A549 (cell line): ENCODE measurements around the gene AP1M1. TPM values are rescaled to one million over a fixed set of nuclear protein-coding genes. Genes with fewer than 3 reads are reported as not detected.

Experiments
- ATAC-seq, 2 experiments: fragments of 200-7000 bp in 1 of 2; fragments of >200 bp in 1 of 2; cut with Nextera tagmentation in 1 of 2; cut with Tn5 transposase in 1 of 2; 3 replicates each; pipeline versions ENCODE4 v1.8.0 to v1.9.1; 2018 to 2020; ENCODE audit warnings: mild to moderate bottlenecking in 1 of 2, moderate library complexity in 1 of 2
- CTCF ChIA-PET: fragments of 300-600 bp; sonication (Branson Sonifier 250); formaldehyde crosslinking; extraction: SDS; loops from one replicate; lab custom pipeline; 2021; ENCODE audit warnings: antibody characterized with exemption, inconsistent platforms; lab: Yijun Ruan, JAX
- POLR2A ChIA-PET: fragments of 350-600 bp; formaldehyde crosslinking; extraction: SDS; loops from one replicate; lab custom pipeline; 2021; ENCODE audit warnings: antibody characterized with exemption, inconsistent platforms; lab: Yijun Ruan, JAX
- DNase-seq, 2 experiments: peaks; one replicate each; pipeline versions ENCODE4 v3.0.0 to v3.0.0-alpha.2; 2011 to 2016; ENCODE audit warnings: low read depth in 1 of 2, low spot score in 1 of 2
- FAIRE-seq: peaks from 2 replicates; lab custom pipeline; 2011; peaks lifted over from hg19 to GRCh38; lab: Jason Lieb, UNC
- H3K27ac ChIP-seq, 2 experiments: fragments of >200 bp; sonication (Bioruptor Twin); formaldehyde crosslinking; 3 replicates each; pipeline ENCODE4 v1.5.1; 2016 to 2017
- H3K4me1 ChIP-seq: fragments of >200 bp; sonication (Bioruptor Twin); formaldehyde crosslinking; 3 replicates; pipeline ENCODE4 v1.6.1; 2016
- H3K4me2 ChIP-seq: fragments of >200 bp; sonication (Bioruptor Twin); formaldehyde crosslinking; 3 replicates; pipeline ENCODE4 v1.6.1; 2016
- H3K4me3 ChIP-seq: fragments of >200 bp; sonication (Bioruptor Twin); formaldehyde crosslinking; 3 replicates; pipeline ENCODE4 v1.5.1; 2016
- H3K9me3 ChIP-seq: fragments of >200 bp; sonication (Bioruptor Twin); formaldehyde crosslinking; 3 replicates; pipeline ENCODE4 v1.6.1; 2016
- CBX2 ChIP-seq: fragments of 200-600 bp; sonication (generic); IDR thresholded peaks from 2 replicates; pipeline ENCODE4 v1.6.1; 2016; ENCODE audit warnings: low read depth, mild to moderate bottlenecking, borderline replicate concordance
- EHMT2 ChIP-seq: fragments of 200-600 bp; sonication (generic); IDR thresholded peaks from 2 replicates; pipeline ENCODE4 v1.6.1; 2016; ENCODE audit warnings: antibody characterized with exemption, low read depth, mild to moderate bottlenecking, moderate library complexity
- ESRRA ChIP-seq: fragments of 150-350 bp; IDR thresholded peaks from 2 replicates; pipeline ENCODE4 v1.6.1; 2014; ENCODE audit warnings: mild to moderate bottlenecking, low read length, borderline replicate concordance
- GATA3 ChIP-seq: IDR thresholded peaks from 2 replicates; pipeline ENCODE4 v1.6.1; 2012; ENCODE audit warnings: borderline replicate concordance
- HEYL ChIP-seq: fragments of 250-450 bp; sonication (Bioruptor Pico); IDR thresholded peaks from 2 replicates; pipeline ENCODE4 v1.8.0; 2021; ENCODE audit warnings: mild to moderate bottlenecking, moderate library complexity
- KDM1A ChIP-seq: fragments of 200-600 bp; sonication (generic); IDR thresholded peaks from 2 replicates; pipeline ENCODE4 v1.6.1; 2016; ENCODE audit warnings: low read depth, mild to moderate bottlenecking
- POLR2AphosphoS2 ChIP-seq: conservative IDR thresholded peaks from 2 replicates; pipeline ENCODE4 v1.6.1; 2012; ENCODE audit warnings: low read length, improper control_type of control experiment, inconsistent platforms
- SREBF2 ChIP-seq: fragments of 450-650 bp; IDR thresholded peaks from 2 replicates; pipeline ENCODE4 v1.6.1; 2014; ENCODE audit warnings: mild to moderate bottlenecking, moderate library complexity
- ZFP36 ChIP-seq: fragments of 450-650 bp; IDR thresholded peaks from 2 replicates; pipeline ENCODE4 v1.6.1; 2014; ENCODE audit warnings: borderline replicate concordance; ENCODE audit not compliant: partially characterized antibody
- WGBS: methylation state at CpG from one replicate; pipeline ENCODE4 v1.1.6; 2017; ENCODE audit errors: missing lambda C conversion rate; 5-methylcytosine and 5-hydroxymethylcytosine counted together
- polyA plus RNA-seq, 4 experiments: library from polyadenylated mRNA; depleted of rRNA in 3 of 4; stranded (reverse); fragments of >200 nt; fragmentation: RNase III in 1 of 4; extraction: RNeasy Plus Mini Kit Qiagen cat#74134 plus additional on column Dnase treatment in 1 of 4; gene quantifications; 2 replicates in 3 of 4; 3 replicates in 1 of 4; pipeline ENCODE4 v1.2.3, GENCODE V29; 2011 to 2017
- TF ChIP-seq, protein P1 (sequence below): fragments of >200 bp; sonication (Bioruptor Twin); formaldehyde crosslinking; IDR thresholded peaks from 2 replicates; pipeline ENCODE4 v1.6.1; 2016
- TF ChIP-seq, protein P2 (sequence below): fragments of >200 bp; sonication (Bioruptor Twin); formaldehyde crosslinking; IDR thresholded peaks from 3 replicates; pipeline ENCODE4 v1.6.1; 2016

The AP1M1 gene
- polyA plus RNA-seq, 2 of the 4 experiments (the other 2 are of a cell fraction) = 42.5 to 63.0 TPM

DNA sequence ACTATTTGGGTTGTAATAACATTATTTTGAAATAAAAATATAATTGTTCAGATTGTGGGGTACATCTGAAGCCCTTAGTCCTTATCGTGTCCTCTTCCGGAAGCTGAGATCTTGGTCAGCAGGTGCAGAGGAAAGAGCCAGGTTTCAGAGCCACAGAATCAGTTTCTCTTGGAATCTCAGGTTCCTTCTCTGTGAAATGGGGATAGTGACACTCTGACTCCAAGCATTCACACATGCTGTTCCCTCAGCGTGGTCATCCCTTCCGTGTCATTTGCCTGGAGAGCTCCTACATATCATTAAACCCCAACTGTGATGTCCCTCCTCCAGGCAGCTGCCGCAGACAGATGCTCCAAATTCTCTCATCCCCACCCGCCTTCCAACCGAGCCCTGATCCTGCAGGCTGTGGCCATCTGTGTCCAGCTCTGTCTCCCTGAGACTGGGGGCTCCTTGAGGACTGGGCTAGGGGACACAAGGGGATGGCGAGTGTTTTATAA, 59.8 kb downstream of the AP1M1 start:
- ATAC-seq (no peak), FAIRE-seq (no peak), DNase-seq (no peak)
- Histone ChIP-seq H3K4me2 (no peak overlapping the region), H3K27ac (no peak overlapping the region), H3K4me3 (no peak overlapping the region), H3K9me3 (no peaks in the 10 kb centered on the region), H3K4me1 (peaks cover 11% of the 10 kb centered on the region)
- no peak for TF ChIP-seq POLR2AphosphoS2
- TF ChIP-seq, protein P1, sequence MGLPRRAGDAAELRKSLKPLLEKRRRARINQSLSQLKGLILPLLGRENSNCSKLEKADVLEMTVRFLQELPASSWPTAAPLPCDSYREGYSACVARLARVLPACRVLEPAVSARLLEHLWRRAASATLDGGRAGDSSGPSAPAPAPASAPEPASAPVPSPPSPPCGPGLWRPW = no peak
- TF ChIP-seq GATA3 = no peak
- WGBS = 88% methylated on average over 8 of the region's 8 CpGs
- CTCF ChIA-PET = interaction anchor here (0.7 to 2.2 kb wide), 3 partner anchors 10 to 129 kb away, joined by 4 to 15 read pairs (median 5); no protein-coding TSS in a partner anchor
- POLR2A ChIA-PET = no interaction called here

DNA sequence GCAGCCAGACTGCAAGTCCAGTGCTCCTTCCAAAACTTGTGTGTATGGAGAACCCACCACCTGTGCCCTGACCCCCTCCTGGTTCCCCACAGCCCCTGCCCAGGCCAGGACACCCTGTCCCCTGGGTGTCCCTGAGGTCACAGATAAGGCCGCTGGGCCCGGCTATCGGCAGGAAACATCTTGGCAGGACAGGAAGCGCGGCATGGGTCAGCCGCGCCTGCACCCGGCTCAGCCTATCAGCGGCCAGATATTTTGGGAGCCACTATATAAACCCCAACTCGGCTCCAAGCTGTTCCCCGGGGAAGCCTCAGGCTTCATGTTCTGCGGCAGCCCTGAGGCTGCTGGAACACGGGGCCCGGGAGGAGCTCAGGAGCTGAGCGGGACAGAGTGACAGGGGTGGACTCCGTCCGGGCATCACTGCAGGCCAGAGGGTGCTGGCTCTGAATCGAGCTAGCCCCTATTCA, 60.8 kb downstream of the AP1M1 start:
- no peak for FAIRE-seq
- POLR2A ChIA-PET = no interaction called here
- no peak for ATAC-seq
- Histone ChIP-seq H3K4me3 (no peak overlapping the region), H3K4me2 (no peak overlapping the region), H3K4me1 (peaks cover 20% of the 10 kb centered on the region), H3K9me3 (no peaks in the 10 kb centered on the region)
- WGBS = 85% methylated on average over 7 of the region's 18 CpGs
- CTCF ChIA-PET = interaction anchor here (0.6 to 1.8 kb wide), 3 partner anchors 10 to 128 kb away, joined by 3 to 5 read pairs (median 4); no protein-coding TSS in a partner anchor
- TF ChIP-seq ESRRA (no peak), POLR2AphosphoS2 (no peak), HEYL (CRISPR knock-in tag) (no peak), CBX2 (no peak)
- TF ChIP-seq, protein P2, sequence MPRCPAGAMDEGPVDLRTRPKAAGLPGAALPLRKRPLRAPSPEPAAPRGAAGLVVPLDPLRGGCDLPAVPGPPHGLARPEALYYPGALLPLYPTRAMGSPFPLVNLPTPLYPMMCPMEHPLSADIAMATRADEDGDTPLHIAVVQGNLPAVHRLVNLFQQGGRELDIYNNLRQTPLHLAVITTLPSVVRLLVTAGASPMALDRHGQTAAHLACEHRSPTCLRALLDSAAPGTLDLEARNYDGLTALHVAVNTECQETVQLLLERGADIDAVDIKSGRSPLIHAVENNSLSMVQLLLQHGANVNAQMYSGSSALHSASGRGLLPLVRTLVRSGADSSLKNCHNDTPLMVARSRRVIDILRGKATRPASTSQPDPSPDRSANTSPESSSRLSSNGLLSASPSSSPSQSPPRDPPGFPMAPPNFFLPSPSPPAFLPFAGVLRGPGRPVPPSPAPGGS = no peak
- TF ChIP-seq, all 56 proteins: peak for 0
- H3K27ac ChIP-seq = no peak overlapping the region
- no peak for DNase-seq

DNA sequence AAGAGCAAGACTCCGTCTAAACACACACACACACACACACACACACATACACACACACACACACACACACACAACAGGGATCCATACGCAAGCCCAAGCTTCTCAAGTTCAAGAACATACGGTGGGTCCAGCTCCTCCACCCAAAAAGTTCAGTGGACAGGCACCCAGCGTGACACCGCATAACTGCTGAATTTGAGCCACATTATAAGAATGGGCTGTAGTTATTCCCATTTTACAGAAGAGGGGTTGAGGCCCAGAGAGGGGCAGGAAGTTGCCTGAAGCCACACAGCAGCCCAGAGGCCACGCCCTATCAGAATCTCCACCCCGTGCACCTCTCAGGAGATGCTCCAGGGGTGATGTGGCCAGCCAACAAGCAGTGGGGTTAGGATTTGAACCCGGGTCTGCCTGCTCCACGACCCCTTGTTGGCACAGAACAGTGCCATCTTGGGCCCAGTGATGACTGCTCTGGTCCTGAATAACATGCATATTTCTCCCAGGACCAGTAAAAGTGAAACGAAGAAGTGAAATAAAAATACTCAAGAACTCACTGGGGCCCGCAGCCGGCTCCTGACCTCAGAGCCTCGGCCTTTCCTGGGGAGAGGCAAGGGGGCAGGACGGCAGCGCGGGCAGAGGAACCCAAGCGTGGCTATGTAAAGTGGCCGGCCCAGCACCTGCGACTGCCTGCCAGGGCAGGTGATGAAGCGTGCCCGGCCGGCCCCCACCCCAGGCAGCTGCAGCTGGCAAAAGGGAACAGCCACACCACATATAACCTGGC, 61.9 kb downstream of the AP1M1 start:
- TF ChIP-seq ZFP36 (peak; percentile 64), KDM1A (peak; percentile 64; the same call in 1 of the 2 replicates), SREBF2 (no peak)
- H3K4me2 ChIP-seq = no peak overlapping the region
- DNase-seq (no peak), ATAC-seq (no peak), FAIRE-seq (no peak)
- 89% methylated on average over 14 of the region's 22 CpGs for WGBS
- no peak overlapping the region for H3K27ac ChIP-seq
- no peaks in the 10 kb centered on the region for H3K9me3 ChIP-seq
- H3K4me1 ChIP-seq = peaks cover 24% of the 10 kb centered on the region
- CTCF ChIA-PET = interaction anchor here (1.1 to 1.8 kb wide), 3 partner anchors 12 to 127 kb away, joined by 3 to 5 read pairs (median 5); no protein-coding TSS in a partner anchor
- POLR2A ChIA-PET = no interaction called here
- H3K4me3 ChIP-seq = no peak overlapping the region

DNA sequence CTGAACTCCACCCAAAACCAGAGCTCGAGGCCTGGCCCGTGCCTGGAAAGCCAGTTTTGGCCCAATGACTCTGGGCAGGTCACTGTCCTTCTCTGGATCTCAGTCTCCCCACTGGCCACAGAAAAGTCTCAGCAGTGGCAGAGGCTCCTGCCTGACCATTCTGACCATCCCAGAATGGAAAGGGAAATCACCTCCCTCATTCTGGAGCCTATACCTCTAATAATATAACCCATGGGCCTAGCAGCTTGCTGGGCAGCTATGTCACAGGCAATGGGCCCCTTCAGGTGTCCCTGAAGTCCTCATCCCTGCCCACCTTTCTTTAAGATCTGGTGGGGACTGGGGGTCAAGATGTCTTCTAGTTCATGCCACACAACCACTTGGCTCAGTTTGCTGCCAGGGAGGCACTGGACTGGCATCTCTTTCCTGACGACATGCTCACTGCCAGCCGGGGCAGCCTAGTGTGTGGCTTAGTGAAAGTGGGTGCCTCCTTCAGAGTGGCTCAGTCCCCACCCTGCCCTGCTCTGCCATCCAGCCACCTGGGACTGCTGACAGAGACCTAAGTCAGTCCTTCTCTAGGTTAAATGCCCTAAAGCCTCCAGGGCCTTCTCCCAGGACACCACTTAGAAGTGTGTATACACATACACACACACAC, 62.6 kb downstream of the AP1M1 start:
- peak; percentile 39; the same call in 1 of the 2 replicates for TF ChIP-seq KDM1A
- TF ChIP-seq EHMT2 = no peak
- H3K4me2 ChIP-seq = no peak overlapping the region
- 86% methylated on average over 3 of the region's 4 CpGs for WGBS
- H3K27ac ChIP-seq = no peak overlapping the region
- POLR2A ChIA-PET = no interaction called here
- CTCF ChIA-PET = interaction anchor here (1.5 kb wide), 1 partner anchor 13 kb away, joined by 5 read pairs; no protein-coding TSS in a partner anchor
- no peak for FAIRE-seq
- peaks cover 24% of the 10 kb centered on the region for H3K4me1 ChIP-seq
- H3K9me3 ChIP-seq = no peaks in the 10 kb centered on the region
- H3K4me3 ChIP-seq = no peak overlapping the region
- no peak for DNase-seq
- ATAC-seq = no peak
